ENCODE measurements around the gene OR2G2.

GRCh38 chr1:247538561-247538960 lies 49.6 kb upstream of the OR2G2 start:
- TF ChIP-seq CTCF (IDR thresholded peaks at IDR 0.05; ENCODE audit: insufficient read depth, low read length) (no peak), POLR2AphosphoS5 (IDR thresholded peaks at IDR 0.05; ENCODE audit: low read depth) (no peak), SPI1 (IDR thresholded peaks at IDR 0.05; ENCODE audit: borderline replicate concordance, low read depth) (no peak), GABPA (IDR thresholded peaks at IDR 0.05; ENCODE audit: low read depth) (no peak)

Data from HL-60 (cell line).